Choroid plexus epithelial cell (primary cell): ENCODE results near the gene SACS.

Experiments used
- DNase-seq: peaks from one replicate; pipeline ENCODE4 v3.0.0-alpha.2; 2010; ENCODE audit warnings: low read depth
- H3K4me3 ChIP-seq: 2 replicates; pipeline ENCODE4 v1.5.1; 2011; ENCODE audit warnings: low read depth, mild to moderate bottlenecking, control low read depth, low read length, moderate library complexity
- TF ChIP-seq, protein P1 (sequence below): conservative IDR thresholded peaks from 2 replicates; pipeline ENCODE4 v1.5.1; 2011; ENCODE audit warnings: low read depth, mild to moderate bottlenecking, control low read depth, inconsistent platforms, low read length, moderate library complexity

The SACS gene, protein sequence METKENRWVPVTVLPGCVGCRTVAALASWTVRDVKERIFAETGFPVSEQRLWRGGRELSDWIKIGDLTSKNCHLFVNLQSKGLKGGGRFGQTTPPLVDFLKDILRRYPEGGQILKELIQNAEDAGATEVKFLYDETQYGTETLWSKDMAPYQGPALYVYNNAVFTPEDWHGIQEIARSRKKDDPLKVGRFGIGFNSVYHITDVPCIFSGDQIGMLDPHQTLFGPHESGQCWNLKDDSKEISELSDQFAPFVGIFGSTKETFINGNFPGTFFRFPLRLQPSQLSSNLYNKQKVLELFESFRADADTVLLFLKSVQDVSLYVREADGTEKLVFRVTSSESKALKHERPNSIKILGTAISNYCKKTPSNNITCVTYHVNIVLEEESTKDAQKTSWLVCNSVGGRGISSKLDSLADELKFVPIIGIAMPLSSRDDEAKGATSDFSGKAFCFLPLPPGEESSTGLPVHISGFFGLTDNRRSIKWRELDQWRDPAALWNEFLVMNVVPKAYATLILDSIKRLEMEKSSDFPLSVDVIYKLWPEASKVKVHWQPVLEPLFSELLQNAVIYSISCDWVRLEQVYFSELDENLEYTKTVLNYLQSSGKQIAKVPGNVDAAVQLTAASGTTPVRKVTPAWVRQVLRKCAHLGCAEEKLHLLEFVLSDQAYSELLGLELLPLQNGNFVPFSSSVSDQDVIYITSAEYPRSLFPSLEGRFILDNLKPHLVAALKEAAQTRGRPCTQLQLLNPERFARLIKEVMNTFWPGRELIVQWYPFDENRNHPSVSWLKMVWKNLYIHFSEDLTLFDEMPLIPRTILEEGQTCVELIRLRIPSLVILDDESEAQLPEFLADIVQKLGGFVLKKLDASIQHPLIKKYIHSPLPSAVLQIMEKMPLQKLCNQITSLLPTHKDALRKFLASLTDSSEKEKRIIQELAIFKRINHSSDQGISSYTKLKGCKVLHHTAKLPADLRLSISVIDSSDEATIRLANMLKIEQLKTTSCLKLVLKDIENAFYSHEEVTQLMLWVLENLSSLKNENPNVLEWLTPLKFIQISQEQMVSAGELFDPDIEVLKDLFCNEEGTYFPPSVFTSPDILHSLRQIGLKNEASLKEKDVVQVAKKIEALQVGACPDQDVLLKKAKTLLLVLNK (N-terminal part only)

DNA sequence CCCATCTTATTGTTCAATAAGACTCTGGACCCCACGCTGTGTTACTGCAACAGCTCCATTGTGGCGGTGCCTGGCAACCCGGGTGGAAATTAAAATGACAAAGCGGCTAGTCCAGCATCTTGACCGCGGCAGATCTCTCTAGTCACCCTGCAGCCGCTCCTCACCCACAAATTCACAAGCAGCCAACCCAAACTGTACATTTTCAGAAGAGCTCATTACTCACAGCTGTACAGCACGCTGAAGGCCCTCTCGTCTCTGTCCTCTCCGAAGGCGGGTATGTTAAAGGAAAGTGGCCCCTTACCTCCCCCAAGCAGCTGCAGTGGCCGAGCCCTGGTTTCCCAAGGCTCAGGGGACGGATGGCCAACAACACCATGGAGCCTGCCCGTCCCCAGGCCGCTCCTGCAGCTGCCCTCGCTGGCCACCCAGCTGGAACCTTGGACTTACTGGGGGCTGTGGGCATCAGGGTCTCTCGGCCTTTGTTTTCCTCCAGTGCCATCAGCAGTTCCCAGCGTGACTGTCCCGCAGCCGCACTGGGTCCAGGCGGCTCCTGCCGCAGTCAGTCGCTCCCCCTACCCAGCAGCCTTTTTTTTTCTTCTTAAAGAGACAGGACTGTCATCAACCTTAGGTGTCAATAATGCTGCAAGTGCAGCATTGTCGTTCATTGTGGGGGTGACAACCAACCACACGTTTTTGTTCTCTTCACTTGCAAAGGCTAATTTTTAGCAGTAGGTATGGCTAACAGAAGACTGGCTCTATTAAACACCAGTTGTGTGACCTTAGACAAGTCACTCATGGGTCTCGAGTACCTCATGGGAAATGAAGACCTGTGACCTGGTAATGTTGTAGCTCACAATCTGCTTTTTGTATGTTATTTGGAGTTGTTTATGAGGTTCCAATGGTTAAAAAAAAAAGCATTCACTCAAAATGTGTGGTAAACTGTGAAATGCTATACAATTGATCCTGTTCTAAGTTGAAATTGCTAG lies at the start of gene SACS:
SACS (minus strand) TSS at position 532 of the 983 bp plus-strand sequence. CDS start 22,463 bp downstream, outside the sequence.
- peak; percentile 47 for DNase-seq
- peak within 1 kb of the TSS; percentile 74 for H3K4me3 ChIP-seq
- TF ChIP-seq, protein P1, sequence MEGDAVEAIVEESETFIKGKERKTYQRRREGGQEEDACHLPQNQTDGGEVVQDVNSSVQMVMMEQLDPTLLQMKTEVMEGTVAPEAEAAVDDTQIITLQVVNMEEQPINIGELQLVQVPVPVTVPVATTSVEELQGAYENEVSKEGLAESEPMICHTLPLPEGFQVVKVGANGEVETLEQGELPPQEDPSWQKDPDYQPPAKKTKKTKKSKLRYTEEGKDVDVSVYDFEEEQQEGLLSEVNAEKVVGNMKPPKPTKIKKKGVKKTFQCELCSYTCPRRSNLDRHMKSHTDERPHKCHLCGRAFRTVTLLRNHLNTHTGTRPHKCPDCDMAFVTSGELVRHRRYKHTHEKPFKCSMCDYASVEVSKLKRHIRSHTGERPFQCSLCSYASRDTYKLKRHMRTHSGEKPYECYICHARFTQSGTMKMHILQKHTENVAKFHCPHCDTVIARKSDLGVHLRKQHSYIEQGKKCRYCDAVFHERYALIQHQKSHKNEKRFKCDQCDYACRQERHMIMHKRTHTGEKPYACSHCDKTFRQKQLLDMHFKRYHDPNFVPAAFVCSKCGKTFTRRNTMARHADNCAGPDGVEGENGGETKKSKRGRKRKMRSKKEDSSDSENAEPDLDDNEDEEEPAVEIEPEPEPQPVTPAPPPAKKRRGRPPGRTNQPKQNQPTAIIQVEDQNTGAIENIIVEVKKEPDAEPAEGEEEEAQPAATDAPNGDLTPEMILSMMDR: no peak

DNA sequence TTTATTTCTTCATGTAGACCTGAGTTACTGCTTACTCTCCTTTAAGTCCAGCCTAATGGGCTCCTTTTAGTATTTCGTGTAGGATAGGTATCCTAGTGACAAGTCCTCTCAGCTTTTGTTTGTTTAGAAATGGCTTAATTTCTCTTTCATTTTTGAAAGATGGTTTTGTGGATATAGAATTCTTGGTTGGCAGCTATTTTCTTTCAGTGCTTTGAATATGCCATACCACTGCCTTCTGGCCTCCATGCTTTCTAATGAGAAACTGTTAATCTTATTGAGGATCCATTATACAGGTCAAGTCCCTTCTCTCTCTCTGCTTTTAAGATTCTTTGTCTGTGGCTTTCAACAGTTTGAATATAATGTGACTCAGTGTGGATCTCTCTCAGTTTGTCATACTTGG lies 46.8 kb upstream of the SACS start:
- DNase-seq: no peak
- no peak overlapping the region for H3K4me3 ChIP-seq
- TF ChIP-seq, protein P1: no peak

GRCh38 chr13:23477101-23477500 lies 43.6 kb upstream of the SACS start:
- TF ChIP-seq, protein P1: no peak
- DNase-seq: peak; percentile 53
- H3K4me3 ChIP-seq: no peak overlapping the region

GRCh38 chr13:23473221-23473620 lies 39.7 kb upstream of the SACS start:
- no peak for DNase-seq
- no peak overlapping the region for H3K4me3 ChIP-seq
- TF ChIP-seq, protein P1: no peak

DNA sequence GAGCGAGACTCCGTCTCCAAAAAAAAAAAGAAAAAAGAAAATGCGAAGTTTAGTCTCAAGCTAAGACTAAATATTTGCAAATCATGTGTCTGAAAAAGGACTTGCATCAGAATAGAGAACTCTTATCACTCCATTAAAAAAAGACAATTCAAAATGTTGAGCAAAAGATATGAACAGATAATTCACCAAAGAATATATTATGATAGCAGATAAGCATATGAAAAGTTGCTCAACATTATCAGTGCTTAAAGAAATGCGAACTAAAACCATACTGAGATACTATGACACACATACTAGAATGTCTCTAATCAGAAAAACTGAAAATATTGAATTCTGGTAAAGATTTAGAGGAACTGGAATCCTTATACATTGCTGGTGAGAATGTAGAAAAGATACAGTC lies 38.7 kb upstream of the SACS start:
- H3K4me3 ChIP-seq: no peak overlapping the region
- DNase-seq: no peak
- TF ChIP-seq, protein P1: no peak
